NCI-H526 treated with DMSO at 0.1 percent for 48 hours (cell line): ENCODE measurements around the gene SRC.
A peak's percentile ranks its signal among the peaks of the same experiment; 100 is the strongest.

Experiments used
- DNase-seq: peaks from one replicate; lab custom pipeline; 2025; lab: John Stamatoyannopoulos, UW

SRC gene

DNA sequence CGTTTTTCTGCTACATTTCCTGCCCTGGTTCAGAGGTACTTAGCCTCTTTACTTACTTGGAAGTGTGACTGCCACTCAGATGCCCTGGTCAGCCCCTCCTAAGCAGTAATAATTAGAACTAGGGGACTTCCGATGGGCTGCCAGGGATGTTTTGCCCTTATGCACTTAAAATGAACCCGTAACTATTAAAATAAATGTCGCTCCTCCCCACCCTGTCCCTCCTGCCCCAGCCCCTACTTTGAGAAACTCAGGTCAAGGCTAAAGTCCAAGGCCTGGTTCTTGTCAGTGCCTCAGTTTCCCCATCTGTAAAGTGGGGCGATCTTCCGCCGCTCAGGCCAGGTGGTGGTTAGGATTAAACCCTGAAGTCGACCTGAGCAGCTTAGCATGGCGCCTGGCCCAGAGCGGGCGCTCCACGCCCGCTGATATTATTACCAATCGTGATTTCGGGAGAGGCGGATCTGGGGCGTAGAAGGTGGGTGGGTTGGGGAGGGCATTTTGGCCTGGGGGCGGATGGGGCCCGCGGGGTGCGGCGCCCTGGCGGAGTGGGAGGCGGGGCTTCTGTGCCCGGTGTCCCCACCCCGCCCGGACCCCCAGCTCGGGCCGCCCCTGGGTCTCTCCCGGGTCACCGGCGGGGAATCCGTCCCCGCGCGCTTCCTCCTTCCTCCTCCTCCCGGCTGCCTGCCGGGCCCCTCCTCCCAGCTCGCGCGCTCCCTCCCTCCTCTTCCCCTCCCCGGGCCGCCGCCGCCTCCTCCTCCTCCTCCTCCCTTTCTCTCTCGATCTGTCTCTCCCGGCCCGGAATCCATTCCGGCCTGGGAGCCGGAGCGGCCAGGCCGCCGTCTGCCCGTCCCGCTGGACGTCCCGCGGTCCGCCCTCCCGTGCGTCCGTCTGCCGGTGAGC is at the start of gene SRC:
Gene SRC (plus strand): TSS at position 802 of the 897 bp plus-strand sequence. CDS start 38,014 bp downstream, outside the sequence.
- peak; percentile 65 for DNase-seq

DNA sequence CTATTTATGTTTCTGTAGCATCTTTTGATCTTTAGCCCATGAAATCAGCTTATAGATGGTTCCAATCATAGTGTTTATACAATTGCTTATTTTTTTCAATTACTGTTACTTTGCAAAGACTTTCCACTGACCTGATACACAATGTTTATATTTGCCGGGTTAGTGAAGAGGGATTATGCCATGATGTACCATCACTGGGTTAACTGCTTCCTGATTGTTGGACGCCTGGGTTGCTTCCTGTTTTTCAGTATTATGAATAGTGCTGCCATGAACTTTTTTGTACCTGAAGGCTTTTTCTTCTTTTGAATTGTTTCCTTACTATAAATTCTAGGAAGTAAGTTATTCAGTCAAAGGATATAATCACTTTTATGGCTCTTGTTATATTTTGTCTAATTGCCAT is 49.6 kb upstream of the SRC start:
- no peak for DNase-seq

DNA sequence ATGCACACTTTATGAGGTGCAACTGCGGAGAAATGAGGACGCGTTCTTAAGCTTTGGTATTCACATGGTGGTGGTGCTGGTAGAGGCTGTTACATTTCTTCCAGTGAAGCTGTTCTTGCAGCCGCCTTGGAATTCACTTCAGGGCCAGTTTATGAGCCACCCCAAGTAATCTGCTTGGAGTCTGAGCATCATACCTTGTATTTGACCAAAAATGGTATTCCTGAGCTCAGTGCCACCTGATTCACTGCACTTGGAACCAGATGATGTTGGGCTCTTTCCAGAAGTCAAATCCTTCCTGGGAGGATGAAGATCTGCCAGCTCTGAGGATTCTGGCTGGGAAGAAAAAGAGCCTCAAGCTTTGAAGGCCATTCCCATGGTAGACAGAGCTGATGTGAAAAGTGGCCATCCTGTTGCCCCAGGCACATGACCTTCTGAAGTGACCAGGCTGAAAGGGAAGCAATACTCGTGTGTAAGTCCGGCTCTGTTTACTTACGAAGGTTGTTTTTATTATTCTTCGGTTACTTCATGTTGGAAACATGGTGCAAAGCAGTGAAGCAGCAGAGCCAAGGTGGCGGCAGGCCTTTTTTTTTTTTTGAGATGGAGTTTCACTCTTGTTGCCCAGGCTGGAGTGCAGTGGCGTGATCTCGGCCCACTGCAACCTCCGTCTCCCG is 48.7 kb upstream of the SRC start:
- DNase-seq, result no peak

DNA sequence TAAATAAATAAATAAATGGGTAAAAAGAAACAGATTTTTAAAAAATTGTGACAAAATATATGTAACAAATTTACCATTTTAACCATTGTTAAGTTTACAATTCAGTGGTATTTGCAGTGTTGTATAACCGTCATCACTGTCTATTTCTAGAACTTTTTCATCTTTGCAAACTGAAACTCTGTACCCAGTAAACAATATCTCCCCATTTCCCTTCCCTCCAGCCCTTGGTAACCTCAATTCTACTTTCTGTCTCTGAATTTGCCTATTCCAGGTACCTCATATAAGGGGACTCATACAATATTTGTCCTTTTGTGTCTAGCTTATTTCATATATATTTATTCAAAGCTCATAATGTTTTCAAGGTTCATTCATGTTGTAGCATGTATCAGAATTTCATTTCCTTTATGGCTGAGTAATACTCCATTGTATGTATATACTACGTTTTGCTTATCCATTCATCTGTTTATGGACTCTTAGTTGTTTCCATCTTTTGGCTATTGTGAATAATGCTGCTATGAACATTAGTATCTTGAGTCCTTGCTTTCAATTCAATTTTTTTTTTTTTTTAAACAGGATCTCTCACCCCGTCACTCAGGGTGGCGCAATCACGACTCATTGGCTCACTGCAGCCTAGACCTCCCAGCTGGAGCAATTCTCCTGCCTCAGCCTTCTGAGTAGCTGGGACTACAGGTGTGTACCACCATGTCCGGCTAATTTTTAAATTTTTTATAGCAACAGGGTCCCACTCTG is 47.6 kb upstream of the SRC start:
- DNase-seq, result no peak

GRCh38 chr20:37299718-37300528 is 46.0 kb upstream of the SRC start:
- no peak for DNase-seq

- DNase-seq, result no peak
Observed at GRCh38 chr20:37301120-37301519, 44.8 kb upstream of the SRC start.

- DNase-seq, result no peak
Observed at GRCh38 chr20:37301558-37301957, 44.4 kb upstream of the SRC start.

- DNase-seq, result no peak
Observed at GRCh38 chr20:37302981-37303380, 43.0 kb upstream of the SRC start.

DNA sequence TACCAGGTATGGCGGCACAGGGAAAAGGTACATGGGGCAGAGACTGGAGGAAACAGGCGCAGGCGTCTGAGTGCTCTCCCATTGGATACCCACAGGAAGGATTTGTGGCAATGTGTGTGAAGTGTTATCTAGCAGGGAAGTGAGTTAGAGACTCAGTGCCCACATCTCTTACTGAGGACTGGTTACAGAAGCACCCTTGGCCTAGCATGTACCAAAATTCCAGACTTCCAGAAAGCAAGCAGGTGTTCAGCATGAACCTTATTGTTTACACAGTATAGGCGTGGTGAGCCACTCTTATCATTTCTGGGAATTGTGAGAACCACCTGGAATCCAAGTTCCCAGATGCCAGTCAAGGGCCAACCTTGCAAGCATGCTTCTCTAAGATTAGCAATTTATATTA is 42.3 kb upstream of the SRC start:
- no peak for DNase-seq

GRCh38 chr20:37305079-37305478 is 40.9 kb upstream of the SRC start:
- no peak for DNase-seq

GRCh38 chr20:37305839-37306238 is 40.1 kb upstream of the SRC start:
- DNase-seq, result no peak

- DNase-seq, result no peak
Observed at GRCh38 chr20:37308086-37309050, 37.6 kb upstream of the SRC start.

DNA sequence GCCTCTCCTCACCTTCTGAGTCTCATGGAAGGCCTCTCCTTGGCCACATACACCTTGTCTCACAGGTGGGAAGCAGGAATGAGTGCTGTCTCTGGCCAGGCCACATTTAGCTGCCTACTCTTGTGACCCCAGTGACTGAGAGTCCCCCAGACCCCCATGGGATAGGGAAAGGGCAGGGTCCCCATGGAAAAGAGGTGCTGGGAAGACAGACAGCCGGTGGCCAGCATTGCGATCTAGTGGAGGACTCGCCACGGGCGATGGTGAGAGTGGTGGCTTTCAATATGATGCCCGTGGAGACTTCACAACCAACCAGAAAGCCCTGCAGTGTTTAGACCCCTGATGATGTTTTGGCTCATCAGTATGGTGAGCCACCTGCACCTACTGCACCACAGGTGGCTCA is 36.6 kb upstream of the SRC start:
- DNase-seq, result no peak

- DNase-seq, result no peak
Observed at GRCh38 chr20:37309936-37310590, 35.9 kb upstream of the SRC start.

- DNase-seq, result no peak
Observed at GRCh38 chr20:37310951-37311350, 35.0 kb upstream of the SRC start.

DNA sequence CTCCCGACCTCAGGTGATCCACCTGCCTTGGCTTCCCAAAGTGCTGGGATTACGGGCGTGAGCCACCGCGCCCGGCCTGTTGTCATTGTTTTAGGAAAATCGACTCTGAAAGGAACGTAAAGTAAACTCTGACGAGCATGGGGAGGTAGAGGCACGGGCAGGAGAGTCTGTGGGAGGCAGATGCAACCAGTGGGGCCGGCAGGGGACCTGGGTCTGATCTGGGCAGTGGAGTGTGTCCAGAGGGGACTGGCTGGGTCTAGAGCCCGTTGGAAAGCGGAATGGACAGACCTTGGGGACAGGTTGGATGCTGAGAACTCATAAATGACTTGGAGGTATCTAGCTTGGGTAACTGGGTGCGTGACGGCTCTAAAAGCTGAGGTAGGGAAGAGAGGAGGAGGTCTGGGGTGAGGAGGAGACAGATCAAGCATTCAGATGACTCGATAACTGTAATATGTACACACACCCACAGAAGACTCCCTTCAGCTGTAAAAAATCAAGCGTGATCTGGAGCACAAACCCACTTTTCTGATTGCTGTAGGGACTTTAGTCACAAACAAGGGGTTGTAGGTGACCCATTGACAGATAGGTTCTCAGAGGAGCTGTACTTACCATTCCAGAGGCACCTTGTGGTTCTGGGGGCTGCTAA is 34.1 kb upstream of the SRC start:
- DNase-seq, result no peak

DNA sequence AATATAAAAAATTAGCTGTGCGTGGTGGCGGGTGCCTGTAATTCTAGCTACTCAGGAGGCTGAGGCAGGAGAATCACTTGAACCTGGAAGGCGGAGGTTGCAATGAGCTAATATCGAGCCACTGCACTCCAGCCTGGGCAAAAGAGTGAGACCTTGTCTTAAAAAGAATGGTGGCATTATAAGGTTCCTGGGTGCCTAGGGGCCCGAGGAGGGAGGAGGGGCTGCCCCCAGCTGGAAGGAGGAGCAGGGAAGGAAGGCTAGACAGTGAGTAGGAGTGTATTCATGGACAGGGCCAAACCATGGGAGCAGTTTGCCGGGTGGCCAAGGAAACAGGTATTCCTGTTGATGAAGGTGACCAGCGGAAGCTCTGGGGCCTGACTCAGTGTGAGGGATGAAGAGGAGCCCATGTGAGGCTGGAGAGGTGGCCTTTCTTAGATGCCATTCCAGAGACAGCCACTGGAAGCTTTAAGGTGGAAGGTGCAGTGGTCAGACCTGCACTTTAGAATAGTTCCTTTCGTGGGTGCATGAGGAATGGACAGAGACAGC is 32.3 kb upstream of the SRC start:
- no peak for DNase-seq

DNA sequence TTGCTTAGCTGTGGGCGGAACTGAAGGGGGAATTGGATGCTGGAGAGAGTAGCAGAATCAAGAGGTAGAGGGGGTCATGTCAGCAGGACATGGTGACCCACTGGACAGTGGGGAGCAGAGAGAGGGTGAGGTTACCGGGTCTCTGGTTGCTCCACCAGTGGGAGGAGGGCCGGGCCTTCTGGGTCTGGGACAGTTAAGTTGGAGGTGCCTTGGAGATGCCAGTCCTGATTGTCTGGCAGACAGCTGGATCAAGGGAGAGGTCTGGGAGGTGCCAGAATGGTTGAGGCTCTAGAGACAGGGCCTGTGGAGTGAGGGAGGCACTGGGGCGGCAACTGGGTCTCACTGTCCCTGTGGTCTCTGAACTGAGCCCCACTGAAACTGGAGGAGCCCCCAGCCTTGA is 31.8 kb upstream of the SRC start:
- no peak for DNase-seq

DNA sequence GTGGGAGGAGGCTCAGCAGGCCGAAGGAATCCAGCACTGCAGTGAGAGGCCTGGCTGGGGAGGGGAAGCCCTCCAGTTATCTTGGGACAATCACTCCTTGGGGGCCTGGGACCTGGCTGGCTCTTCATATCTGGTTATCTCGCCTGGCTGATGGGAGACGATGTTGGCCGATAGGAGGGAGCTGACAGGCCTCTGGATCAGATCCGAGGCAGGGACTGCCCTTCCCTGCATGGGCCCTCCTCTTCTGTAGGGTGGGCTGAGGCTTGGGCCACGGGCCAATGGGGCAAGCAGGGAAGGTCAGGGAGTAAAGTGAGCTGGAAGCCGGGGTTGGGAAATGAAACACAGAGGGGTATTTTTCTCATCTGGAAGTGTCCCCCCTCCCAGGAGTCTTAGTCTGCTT is 31.3 kb upstream of the SRC start:
- no peak for DNase-seq
